ENCODE results near the gene LAMC3. TPM values are rescaled to one million over a fixed set of nuclear protein-coding genes. Genes with fewer than 3 reads are reported as not detected.

The LAMC3 gene
- total RNA-seq, 1 donor from 2014 or later = 0.29 TPM

DNA sequence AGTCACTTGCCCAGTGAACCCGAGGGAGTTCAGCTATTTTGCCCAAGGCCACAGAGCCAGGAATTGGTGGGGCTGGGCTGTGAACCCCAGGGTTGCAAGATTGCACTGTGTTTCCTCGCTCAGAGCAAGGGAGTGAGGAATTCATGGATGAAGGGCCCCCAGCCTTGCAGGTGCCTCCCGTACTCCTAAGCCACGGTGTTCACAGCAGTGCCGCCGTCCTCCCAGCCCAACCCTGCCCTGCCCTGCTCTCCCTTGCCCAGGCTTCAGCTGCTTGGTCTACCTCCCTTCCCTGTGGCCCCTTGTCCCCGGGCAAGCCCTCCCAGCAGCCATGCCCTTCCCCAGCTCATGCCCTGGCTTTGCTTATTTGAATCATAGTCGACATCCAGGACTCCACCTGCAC is 6.1 kb downstream of the LAMC3 start:
- DNase-seq (ENCODE audit: low read depth) = no peak
- no peak for TF ChIP-seq CTCF (conservative IDR thresholded peaks at IDR 0.05; ENCODE audit: low read depth, low read length)
- H3K4me3 ChIP-seq (ENCODE audit: low read depth, low read length) = no peak overlapping the region

DNA sequence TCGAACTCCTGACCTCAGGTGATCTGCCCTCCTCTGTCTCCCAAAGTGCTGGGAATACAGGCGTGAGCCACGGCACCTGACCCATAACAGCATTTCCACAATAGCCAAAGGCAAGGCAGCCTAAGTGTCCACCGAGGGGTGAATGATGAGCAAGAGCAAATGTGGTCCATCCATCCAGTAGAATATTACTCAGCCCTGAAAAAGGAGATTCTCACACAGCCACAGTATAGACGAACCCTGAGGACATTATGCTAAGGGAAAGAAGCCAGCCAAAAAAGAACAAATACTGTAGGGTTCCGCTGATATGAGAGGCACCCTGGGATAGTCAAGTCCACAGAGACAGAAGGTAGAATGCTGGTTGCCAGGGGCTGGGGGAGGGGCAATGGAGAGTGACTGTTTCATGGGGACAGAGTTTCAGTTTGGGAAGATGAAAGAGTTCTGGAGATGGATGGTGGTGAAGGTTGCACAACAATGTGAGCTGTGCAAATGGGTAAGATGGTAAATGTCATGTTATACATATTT is 7.0 kb downstream of the LAMC3 start:
- DNase-seq (ENCODE audit: low read depth) = no peak
- H3K4me3 ChIP-seq (ENCODE audit: low read depth, low read length) = no peak overlapping the region
- TF ChIP-seq CTCF (conservative IDR thresholded peaks at IDR 0.05; ENCODE audit: low read depth, low read length) = no peak

- no peak for DNase-seq (ENCODE audit: low read depth)
- H3K4me3 ChIP-seq (ENCODE audit: low read depth, low read length) = no peak overlapping the region
- TF ChIP-seq CTCF (conservative IDR thresholded peaks at IDR 0.05; ENCODE audit: low read depth, low read length) = no peak
These were observed 8.1 kb downstream of the LAMC3 start for GRCh38 chr9:131017067-131017466.

- H3K4me3 ChIP-seq (ENCODE audit: low read depth, low read length) = no peak overlapping the region
- DNase-seq (ENCODE audit: low read depth) = no peak
- TF ChIP-seq CTCF (conservative IDR thresholded peaks at IDR 0.05; ENCODE audit: low read depth, low read length) = peak; percentile 53
These were observed 9.6 kb downstream of the LAMC3 start for GRCh38 chr9:131018621-131019020.

GRCh38 chr9:131019388-131020239 is 10.6 kb downstream of the LAMC3 start:
- H3K4me3 ChIP-seq (ENCODE audit: low read depth, low read length) = no peak overlapping the region
- DNase-seq (ENCODE audit: low read depth) = no peak
- no peak for TF ChIP-seq CTCF (conservative IDR thresholded peaks at IDR 0.05; ENCODE audit: low read depth, low read length)

DNA sequence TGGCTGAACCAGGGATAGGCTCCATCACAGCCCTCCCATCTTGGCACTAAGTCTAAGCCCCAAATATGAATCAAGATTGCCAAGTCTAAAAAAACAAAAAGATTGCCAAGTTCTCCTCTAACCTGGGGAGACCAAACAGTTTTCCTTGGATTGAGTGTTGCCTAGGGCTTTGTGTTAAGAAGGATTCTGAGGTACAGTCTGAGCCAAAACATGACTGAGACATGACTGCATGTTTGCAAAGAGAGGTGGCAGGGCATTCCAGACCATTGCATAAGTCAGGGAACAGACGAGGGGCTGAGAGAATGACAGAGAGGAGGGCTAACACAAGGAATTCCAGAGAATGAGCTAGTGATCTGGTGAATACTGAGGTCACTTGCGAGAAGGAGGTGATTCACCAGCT is 11.4 kb downstream of the LAMC3 start:
- DNase-seq (ENCODE audit: low read depth) = peak; percentile 32
- TF ChIP-seq CTCF (conservative IDR thresholded peaks at IDR 0.05; ENCODE audit: low read depth, low read length) = no peak

GRCh38 chr9:131020862-131021261 is 11.9 kb downstream of the LAMC3 start:
- no peak for TF ChIP-seq CTCF (conservative IDR thresholded peaks at IDR 0.05; ENCODE audit: low read depth, low read length)
- no peak overlapping the region for H3K4me3 ChIP-seq (ENCODE audit: low read depth, low read length)
- no peak for DNase-seq (ENCODE audit: low read depth)

More for the DNA sequence above, 11.4 kb downstream of the LAMC3 start:
- H3K4me3 ChIP-seq (ENCODE audit: low read depth, low read length) = no peak overlapping the region

Measured in epithelial cell of proximal tubule (primary cell).